GM21723 (cell line): ENCODE data around the gene SYNDIG1.

Experiments used
- ATAC-seq: cut with Tn5 transposase; IDR thresholded peaks from one replicate; pipeline ENCODE4 v1.9.1; 2021; ENCODE audit warnings: mild to moderate bottlenecking, moderate library complexity; ENCODE audit not compliant: unreplicated experiment

Gene SYNDIG1

DNA sequence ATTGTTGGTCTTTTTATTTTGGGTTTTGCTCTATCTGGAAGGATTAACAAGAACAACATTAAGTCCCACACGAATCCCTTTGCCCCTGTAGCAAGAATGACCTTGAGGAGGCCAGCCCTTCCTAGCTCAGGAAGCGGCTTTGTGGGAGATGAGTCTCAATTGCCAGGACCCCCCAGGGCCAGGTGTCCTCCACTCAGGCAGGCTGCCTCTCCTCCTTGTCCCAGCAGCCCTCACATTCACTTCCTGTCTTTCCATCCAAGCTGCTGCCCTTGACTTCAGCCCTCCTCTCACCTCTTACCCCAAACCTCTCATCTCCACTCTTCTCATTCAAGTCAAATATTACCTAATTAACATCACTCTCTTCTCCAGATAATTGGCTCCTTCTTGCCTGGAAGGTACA is 22.6 kb upstream of the SYNDIG1 start:
- ATAC-seq = no peak

DNA sequence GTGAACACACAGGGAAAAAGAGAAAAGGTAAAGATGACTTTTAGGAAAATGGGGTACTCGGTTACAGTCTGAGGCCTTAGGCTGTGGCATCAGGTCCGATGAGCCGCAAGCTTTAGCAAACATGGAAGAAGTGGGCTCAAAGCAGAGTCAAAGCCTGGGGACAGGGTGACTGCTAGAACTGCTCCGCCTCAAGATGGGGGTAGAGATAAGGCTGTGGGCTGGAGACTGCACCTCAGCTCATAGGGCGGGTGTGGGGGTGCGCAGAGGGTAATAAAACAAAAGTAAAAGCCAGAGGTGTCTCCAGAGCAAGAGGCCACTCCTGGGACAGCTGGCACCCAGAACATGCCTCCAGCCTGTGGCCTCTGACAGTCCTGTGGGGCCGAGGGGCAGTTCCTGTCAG is 21.3 kb upstream of the SYNDIG1 start:
- ATAC-seq = no peak

DNA sequence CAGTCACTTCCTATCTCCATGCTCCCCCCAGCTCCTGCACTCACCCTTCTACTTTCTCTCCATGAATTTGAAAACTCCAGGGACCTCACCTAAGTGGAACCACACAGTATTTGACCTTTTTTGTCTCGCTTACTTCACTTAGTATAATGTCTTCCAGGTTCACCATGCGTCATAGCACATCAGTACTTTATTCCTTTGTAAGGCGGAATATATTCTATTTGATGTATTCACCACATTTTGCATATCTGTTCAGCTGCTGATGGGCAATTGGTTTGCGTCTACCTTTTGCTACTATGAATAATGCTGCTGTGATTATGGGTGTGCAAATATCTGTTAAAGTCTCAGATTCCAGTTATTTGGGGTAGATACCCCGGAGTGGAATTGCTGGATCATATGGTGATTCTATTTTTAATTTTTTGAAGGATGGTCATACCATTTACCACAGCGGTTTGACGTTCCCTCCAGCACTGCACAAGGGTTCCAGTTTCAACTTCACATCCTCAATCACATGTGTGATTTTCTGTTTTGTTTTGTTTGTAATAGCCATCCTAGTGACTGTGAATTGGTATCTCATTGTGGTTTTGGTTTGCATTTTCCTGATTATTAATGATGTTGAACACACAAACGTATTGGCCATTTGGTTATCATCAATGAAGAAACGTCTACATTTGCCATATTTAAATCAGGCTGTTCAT is 20.3 kb upstream of the SYNDIG1 start:
- ATAC-seq = no peak

DNA sequence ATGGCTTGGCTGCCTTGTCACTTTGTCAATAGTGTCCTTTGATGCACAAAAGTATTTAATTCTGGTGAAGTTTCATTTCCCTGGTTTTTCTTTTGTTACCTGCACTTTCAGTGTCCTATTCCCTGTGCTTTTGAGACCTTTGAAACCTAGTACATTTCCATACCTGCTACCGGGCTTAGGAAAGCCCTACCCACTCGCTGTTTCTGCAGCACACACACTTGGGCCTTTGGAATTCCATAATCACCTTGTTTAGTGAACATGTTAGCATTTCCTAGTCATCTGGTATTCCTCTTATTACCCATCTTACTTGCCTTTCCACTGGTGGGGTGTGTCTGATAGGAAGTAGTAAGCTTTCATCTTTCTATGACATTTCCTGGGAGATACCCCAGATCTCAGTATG is 19.3 kb upstream of the SYNDIG1 start:
- no peak for ATAC-seq

DNA sequence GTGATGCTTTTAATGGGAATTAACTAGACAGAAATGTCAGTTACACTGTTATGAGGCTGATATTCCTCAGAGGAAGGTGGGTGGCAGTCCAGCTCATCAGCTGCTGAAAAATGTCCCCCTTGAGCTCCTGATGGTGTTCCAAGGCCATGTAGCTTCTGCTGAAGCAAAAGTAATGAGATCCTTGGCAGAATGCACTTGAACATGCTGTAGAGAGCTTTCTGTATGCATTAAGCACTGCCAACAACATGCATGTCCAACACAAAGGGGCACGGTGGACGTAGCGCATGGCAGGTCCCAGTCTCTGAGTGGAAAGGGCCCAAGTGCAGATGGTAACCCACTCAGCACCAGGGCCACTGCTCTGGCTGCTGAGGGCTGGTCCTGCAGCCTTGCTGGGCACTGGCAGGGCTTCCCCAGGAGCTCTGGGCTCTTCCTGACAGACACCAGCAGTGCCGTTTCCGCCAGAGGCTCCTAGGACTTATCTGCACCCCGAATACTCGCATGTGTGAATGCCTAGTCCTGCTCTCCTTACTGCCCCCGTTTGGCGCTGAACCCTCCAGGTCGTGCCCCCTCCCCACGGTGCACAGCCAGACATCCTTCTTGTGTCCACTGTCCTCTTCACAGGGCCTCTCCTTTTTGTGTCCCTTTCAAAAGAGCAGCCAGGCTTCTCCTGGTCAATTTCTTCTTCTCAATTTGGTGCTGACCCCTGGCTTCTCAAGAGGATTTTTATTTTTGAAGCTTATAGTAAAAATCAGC is 18.6 kb upstream of the SYNDIG1 start:
- no peak for ATAC-seq

DNA sequence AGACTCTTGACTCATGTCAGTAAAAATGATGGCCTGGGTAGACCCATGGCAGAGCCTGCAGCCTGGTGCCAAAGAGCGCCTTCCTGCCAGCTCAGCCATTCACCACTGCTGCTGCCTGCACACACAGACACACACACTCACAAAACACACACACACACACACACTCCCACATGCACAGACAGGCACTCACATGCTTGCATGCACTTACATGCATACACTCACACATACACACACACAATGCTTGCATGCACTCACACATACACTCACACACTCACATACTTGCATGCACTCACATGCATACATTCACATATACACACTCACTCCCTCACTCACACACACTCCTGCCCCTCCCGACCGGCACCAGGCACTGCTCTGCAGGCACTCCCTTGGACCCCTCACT is 18.0 kb upstream of the SYNDIG1 start:
- no peak for ATAC-seq

DNA sequence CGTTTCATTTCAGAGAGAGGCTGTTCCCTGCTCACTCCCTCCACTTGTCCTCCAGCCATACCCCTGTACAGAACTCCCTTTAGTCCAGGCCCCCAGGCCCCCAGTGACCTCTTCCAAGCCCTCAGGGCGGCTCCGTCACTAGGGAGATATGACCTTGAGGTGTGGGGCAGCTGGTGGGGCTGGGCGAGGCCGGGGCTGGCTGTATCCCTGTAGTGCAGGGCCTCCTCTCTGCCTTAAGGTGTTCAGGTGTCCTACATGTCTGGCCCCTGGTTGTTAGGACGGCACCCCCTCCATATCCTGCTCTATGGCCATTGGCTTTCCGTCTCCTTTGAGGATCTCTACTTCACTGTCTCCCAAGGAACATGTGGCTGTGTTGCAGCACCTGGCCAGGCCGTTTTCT is 17.4 kb upstream of the SYNDIG1 start:
- ATAC-seq = no peak

DNA sequence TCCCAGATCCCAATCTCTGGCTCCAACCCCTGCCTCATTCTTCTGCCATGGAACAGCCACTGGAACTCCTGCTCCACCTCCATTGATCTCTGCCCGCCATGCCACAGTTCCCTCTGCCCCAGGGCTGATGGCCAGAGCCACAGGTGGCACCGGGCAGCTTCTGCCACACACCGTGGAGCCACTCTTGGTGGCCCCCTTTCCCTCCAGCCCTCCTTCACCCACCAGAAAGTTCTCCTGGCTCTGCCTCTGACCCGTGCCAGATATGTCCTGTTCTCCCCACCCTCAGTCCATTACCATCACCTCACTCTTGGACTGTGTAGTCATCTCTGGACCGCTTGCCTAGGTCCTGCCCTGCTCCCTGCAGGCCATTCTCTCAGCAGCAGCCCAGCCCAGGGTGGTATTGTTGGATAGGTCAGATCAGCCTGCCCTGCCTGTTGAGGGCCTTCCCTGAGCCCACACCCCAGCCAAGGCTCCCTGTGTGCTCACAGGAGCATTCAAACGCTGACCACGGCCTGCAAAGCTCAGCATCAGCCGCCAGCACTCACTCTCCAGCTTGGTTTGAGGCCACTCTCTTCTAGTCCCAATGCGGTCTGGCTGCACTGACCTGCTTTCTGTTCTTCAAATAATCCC is 16.8 kb upstream of the SYNDIG1 start:
- ATAC-seq = no peak

DNA sequence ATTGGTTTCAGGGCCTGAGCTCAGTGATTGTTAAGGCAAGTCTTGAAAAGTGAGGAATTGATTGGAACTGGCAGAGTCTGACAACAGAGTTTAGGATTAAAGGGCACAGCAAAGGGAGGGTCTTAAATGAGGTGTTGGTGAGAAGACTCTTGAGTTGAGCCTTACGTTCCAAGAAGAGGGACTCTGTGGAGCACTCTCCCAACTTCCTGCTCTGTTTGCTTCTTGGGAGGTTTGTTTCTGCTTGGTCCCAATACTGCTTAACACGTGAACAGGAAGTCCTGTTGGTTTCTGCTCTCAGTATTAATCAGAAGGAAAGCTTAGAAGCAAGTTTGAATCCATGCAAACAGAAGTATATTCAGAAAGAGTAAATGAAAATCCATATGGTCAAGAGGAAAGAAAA is 15.6 kb upstream of the SYNDIG1 start:
- ATAC-seq = no peak

DNA sequence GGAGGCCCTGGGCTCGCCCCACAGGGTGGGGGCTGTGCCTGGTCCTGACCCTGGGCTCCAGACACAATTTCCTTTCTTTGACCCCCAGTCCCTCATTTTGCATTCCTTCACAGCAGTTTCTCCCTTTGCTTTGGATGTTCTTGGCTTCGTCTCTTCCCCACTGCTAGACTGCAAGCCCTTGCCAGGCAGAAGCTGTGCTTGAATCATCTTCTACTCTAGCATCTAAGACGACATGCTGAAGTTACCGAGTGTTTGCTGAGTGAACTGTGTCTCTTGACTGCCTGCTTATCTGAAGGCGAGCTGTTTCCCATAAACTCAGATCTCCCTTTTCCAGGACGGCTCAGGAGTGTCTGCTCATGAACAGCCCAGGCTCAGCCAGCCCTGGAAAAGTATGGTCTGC is 14.3 kb upstream of the SYNDIG1 start:
- ATAC-seq = no peak

DNA sequence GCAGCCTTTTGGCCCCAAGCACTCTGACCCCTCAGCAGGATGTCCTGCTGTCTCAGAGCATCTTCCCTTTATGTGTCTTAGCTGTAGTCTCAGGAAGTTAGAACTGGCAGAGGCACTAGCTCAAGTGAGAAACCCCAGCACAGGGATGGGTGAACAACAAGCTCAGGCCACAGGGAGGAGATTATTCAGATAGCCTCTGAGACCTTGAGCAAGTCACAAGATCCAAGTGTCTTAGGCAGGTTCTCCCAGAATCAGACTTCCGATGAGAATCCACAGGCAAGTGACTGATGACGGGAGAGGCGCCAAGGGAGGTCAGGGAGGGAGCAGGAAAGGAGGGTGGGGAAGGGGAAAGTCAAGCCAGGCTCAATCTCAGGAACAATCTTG is 13.0 kb upstream of the SYNDIG1 start:
- ATAC-seq = no peak

DNA sequence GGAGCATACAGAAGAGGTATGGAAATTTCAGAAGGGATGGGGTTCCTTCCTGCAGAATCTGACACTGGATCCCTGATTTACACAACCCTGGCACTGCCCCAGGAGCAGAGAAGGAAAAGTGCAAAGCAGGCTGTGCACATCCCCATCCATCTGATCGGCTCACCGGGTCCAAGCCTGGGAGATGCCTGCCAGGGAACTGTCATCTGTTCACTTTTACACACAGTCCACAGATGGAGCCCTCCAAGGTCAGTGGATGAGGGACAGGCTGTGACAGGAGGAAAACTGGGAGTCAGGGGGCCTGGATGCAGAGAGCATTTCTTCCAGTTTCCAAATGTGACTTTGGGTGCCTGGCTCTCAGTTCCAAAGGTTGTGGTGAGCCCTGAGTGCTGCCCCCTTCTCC is 11.0 kb upstream of the SYNDIG1 start:
- no peak for ATAC-seq

DNA sequence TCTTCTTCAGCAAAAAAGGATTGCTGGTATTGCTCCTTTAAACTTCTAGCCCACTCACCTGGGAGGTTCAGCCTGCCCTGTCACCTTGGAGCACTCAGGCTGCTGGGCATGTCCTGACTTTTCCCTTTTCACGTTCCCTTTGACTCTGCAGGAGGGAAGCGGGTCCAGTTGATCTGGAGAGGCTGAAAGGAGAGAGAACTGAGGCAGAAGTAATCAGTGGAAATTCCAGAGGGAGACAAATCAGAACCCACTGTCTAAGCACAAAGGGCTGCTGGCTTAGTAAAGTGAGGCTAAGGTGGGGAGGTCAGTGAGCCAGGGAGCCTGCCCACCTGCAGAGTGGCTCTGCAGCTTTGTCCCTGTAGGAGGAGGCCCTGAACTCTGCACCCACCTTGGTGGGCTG is 9.7 kb upstream of the SYNDIG1 start:
- ATAC-seq = no peak

DNA sequence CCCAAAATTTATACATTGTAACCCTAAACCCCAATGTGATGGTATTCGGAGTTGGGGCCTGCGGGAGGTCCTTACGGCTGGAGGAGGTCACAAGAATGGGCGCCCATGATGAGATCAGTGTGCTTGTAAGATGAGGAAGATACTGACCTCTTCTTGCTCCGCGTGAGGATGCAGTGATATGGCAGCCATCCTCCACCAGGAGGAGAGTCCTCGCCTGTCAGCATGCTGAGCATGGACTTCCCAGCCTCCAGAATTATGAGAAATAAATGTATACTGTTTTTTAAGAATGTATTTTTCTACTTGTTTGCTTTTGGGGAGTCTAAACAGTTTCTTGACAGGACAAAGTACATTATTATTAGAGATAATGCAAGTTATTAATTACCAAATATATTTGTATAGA is 8.7 kb upstream of the SYNDIG1 start:
- no peak for ATAC-seq

DNA sequence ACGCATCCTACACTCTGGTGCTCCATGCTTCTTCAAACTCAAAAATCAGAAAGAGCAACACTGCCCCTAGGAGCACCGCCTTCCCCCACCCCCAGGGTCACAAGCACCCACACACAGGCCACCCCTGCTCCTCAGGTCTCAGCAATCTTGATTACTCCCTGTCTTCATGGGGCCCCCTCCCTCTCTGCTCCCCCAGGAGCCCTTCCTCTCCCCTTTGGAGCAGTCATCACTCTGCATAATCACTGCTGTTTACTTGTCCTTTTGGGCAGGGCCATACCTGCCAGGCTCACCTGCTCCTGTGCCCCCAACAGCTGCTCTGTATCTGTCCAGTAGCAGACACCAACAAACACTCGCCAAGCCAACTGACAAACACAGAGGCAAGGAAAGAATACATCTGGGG is 7.6 kb upstream of the SYNDIG1 start:
- ATAC-seq = no peak

DNA sequence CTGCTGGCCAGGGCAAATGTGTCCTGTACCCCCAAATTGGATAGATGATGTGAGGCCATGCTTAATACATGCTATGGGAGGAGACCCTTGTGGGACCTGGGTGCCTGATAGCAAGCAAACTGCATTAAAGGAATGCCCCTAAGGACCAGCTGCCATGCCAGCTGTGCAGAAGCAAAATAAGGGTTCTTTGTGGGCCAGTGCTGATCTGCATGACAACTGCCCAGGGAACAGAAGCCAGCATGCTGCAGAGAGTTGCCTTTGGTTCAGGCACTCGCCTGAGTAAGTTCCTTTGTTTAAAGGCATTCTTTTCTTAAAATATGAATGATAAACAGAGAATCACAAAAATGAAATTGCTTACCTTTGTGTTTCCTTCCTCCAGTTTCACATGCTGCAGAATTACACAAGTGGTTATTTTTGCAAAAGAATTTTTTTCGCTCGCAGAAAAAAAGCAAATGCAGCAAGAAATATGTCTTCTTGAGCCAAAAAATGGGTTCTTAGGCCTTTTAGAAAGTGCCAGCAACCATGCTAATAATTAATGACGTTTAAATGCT is 6.9 kb upstream of the SYNDIG1 start:
- no peak for ATAC-seq

DNA sequence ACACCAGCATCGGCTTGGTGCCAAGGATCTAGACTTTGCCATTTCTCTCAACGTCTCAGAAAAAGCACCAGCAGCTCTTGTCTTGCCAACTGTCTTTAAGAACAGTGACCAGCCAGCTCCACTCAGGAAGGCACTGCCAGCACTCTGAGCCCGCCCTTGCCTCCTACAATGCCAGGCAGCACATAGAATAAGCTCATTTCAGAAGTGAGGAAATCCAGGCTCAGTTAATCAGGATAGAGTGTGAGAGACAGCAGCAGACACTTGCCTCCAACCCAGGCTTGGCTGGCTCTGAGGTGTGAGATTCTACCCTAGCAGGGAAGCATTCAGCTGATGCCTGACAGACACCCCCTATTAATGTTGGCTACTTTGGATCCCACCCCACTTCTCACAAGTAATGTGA is 4.3 kb upstream of the SYNDIG1 start:
- ATAC-seq = no peak

DNA sequence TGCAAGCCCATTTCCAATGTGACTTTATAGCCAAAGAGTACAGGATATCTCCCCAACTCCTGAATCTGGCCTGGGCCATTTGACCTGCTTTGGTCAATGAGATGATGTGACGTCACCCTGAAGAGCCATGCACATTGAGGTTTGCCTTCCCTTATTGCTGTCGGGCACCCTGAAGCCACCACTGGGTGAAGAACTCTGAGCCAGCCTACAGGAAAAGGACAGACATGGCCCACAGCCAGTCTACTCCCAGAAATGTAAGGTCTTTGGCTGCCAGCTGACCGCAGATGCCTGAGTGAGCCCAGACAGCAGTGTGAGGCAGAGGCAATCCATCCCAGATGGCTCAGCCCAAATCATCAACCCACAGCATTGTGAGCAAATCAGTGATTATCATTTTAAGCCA is 3.7 kb upstream of the SYNDIG1 start:
- ATAC-seq = no peak

DNA sequence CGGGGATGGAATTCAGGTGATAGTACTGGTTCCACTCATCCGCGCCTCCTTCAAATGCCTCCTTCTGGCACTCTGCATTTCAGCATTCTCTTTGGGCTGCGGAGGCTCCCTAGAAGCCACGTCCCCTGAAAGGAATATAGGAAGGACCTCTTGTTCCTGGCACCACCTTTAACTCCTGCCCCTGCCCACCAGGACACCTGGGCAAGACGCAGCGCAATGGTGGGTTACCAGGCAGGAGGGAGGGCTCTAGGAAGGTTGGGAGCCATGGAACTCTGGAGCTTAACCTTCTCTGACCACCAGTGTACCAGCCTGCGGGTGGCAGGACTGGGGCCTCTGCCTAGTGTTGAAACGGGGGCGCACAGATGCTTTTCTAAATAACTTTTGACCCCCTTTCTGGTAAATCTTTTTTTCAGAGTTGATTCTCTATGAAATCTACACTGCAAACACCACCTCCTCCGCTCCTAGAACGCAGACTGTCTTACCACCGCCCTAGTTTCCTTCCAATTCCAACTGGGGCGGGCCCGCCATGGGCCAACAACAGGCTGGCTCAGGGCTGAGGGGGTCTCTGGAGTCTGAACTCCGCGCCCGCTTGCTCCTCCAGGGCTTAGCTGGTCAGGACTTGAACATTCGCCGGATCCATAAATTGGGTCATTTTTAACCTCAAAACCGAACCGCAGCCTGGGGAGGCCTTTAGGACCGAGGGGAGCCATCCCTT is 871 bp upstream of the SYNDIG1 start:
- no peak for ATAC-seq

DNA sequence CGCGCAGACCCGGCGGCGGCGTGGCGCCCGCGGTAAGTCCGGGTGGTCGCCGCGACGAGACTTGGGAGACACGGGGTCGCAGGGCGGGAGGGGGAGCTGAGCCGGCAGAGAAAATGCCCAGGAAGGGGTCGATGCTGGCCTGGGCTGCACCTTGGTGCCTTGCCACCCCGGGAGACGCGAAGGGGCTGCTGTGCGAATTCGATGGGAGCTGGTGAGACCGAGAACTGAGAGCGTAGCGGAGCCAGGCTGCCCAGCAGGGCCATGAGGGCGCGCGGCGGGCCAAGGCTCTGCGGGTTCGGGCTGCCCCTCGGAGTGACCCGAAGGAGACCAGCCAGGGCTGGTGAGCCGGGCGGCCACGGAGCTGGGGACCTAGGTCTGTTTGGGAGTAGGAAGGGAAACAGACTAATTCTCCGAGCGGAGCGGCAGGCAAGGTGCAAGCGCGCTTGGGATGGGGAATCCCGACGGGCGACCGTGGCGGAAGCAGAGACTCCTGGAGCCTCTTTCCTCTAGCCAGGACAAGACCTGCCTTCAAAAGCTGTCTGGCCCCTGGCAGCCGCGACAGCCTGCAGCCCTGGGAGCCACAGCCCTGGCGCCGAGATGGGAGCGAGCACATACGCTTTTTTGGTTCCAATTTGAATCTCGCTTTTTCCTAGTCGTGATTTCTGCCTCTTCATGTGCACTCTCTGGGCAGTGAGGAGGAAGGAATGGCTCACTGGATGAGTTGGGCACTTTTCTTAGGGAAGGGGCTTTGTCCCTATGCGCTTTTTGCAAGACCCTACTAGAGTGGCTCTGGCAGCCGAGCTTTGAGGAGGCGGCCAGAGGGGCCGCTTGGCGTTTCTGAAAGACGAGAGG is 691 bp downstream of the SYNDIG1 start:
- no peak for ATAC-seq
